ENCODE data around the gene SHC4.

SHC4 gene

DNA sequence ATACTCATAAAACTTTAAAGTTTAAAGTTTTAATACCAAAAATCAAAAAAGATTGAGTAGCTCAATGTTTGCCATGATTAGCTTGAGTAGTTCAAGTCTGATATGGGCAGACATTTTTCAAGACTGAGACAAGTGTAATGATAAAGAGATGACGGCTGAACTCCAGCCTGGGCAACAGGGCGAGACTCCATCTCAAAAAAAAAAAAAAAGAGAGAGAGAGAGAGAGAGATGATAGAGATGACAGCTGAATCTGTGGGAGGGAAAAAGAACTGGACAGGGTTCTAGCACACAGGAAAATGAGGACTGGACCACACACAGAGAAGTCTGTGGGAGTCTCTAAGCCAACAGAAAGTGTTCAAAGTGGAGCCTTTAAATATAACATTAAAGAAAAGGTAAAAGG lies 178.0 kb downstream of the SHC4 start:
- no peak for FAIRE-seq

DNA sequence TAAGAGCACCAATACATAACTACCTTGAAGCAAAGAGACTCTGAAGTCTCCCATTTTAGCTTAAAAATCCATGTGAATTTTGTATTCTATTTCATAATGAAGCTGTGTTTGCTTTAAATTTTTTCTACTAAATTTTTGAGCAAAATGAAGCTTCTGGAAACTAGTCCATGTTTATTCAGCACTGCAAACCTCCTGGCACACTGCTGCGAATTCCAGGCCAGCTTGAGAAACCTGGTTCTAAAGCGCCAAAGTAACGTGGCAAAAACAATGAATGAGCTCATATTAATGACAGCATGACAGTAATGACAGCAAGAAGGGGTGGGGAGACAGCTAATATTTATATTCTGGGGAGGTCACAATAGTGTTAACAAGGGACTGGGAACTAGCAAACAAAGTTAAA lies 178.5 kb downstream of the SHC4 start:
- no peak for FAIRE-seq

DNA sequence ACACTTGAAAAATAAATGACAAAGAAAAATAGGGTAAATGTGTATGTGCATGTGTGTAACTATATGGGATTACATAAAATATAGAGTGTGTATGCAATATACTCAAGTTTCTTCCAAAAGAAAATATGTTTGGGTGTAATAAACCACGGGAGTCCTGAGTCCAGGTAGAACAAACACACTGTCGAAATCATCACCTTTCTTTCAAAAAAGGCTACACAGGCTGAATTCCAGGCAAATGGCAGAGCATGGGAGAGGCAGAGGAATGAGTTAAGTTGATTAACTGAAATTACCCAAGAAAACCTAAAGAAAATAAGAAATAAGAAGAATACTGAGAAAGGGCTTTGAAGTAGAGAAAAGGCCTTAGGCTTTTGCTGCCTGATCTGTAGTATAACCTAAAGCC lies 179.0 kb downstream of the SHC4 start:
- FAIRE-seq = no peak

DNA sequence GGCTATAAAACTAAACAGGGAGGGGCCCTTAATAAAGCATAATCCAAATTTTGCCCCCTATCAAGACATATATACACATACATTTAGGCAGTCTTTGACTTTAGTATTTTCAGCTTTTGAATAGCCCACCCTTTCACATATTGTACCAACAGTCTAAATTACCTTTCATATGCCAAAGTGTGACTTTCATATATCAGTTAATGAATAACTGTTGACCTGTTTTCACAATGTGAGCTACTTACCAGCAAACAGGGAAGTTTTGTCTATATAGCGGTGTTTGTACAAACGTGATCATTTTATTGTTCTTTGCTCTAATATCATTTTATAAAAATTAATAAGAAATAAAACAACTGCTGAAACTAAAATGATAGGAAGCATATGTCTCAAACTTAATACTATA lies 180.8 kb downstream of the SHC4 start:
- no peak for FAIRE-seq

DNA sequence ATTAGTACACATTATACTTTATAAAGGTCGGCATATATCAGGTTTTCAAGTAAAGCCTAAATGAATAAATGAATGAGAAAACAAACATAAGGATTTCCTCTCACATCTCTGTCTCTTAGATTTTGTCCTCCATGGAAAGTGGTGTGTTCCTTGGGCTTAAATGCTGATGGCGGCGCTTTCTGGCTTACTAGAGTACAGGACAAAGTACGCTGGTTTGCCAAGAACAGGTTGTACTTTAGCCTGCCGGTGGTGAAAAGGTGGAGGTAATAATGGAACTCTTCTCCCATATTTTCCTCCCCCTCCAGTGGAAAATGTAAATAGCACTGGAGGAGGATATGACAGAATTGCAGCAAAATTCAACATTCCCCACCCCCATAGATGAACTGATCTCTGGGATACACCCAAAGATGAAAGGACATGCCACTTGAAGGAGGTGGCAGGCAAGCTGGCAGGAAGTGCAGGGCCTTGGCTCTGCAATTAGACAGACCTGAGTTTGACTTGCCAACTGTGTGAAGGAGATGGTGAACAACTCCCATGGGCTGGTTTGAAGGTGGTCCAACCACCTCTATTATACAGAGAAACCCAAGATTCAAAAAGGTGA lies 182.1 kb downstream of the SHC4 start:
- no peak for FAIRE-seq

DNA sequence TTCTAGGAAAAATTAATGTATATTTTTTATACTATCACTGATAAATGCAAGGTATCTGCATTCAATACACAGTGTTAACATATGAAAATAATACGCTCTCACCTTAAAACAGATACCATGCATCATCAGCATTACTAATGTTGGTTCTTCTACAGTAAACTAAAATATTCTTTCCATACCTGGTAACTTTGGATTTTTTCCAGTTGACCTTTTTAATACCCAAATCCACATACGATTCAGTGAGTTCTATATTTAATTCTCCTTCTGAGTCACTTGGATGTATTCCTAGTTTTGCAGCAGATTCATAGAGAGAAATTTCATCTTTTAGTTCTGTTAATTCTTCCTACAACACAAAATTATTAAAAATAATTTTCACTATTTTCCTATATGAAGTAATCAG lies 182.7 kb downstream of the SHC4 start:
- FAIRE-seq = no peak

DNA sequence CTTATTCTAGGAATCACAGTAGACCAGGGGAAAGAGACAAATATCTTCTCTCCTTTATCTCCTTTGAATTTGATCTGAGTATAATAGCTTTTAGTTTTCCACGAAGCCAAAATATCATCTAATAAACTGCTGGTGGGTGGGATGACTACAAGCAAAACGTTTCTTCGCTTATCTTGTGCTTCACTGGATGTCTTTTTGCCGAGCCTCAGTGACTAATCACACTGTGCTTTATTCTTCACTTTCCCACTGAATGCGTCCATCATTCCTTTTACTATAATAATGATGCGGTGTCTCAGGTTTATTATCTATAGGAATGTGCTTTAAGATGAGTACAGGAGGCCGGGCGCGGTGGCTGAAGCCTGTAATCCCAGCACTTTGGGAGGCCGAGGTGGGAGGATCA lies 185.4 kb downstream of the SHC4 start:
- FAIRE-seq = no peak

DNA sequence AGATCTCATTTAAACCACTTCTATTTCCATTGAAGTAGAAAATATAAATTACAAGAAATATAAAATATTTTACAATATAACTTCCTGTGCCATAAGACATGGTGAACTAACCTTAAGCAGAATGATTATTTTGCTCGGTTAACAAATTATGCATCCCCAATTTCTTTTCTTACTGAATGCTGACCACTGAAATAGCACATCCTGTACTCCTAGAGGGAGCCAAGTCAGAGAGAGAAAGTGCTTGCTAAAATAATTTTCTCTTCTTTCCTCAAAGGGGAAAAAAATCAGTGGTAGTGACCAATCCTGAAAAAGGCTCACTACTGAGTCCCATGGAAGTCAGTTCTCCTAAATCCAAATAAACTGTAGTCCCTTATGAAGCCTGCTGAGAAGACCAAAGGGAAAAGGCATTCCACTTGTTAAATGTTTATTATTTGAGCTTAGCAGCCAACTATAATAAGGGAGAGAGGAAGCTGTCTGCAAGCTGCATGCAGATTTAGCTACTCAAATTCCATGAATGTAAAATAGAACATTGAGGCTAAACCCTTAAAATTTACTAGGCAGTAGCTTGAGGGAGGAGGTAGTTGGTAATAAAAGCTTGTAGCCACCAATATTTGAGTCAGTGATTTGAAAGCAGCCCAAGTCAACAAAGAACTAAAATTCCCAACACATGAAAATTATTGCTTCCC lies 185.9 kb downstream of the SHC4 start:
- FAIRE-seq = no peak

DNA sequence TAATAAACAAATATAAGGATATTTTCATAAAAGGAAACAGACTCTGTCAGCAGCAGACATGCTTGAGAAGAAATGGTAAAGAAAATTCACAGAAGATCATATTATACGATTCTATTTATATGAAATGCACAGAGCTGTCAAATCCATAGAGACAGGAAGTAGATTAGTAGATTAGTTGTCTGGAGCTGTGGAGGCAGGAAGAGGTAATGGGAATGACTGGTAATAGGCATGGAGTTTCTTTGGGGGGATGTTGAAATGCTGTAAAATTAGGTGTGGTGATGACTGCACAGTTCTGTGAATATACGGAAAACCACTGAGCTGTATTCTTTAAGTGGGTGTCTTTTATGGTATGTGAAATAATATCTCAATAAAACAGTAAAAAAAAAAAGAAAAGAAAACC lies 188.2 kb downstream of the SHC4 start:
- no peak for FAIRE-seq

DNA sequence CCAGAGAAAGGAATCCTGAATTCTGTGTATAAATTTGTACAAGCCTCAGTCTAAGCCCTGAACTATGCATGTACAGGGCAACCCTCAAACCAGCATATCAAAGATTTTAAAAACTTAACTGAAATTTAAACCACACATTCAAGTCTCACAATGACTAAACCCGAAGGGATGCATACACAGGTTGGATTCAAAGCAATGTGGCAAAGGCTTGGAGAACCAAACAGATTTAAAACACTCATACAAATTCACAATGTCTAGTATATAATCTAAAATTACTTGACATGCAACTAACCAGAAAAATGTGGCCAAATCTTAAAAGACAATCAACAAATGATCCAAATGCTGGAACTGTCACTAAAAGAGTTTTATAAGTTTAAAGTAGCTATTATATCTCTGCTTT lies 189.2 kb downstream of the SHC4 start:
- FAIRE-seq = no peak
